CD4-positive, alpha-beta T cell treated with Interleukin-17A for 4 hours (primary cell): Measurements from ENCODE around the gene XRRA1.

ENCODE experiments used
- DNase-seq: peaks from one replicate; pipeline ENCODE4 v3.0.0-alpha.2; 2020; ENCODE audit warnings: mixed read lengths

Gene XRRA1

DNA sequence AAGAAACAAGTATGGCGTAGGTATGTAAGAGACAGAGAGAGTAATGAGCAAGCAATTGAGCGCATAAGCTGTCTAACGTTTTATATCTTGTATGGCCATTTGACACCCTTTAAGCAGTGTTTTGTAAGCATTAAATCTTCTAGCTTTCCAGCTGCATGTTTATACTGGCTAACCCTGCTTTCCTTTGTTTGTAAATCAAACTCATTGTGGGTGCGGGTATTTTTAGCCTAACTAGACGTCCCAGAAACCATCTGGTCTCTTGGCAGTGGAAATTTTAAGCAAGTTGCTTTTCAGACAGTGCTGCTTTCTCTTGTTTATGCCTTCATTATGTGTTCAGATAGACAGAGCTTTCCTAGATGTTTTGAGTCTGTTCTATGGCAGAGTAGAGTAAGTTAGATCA lies 126.7 kb downstream of the XRRA1 start:
- no peak for DNase-seq

DNA sequence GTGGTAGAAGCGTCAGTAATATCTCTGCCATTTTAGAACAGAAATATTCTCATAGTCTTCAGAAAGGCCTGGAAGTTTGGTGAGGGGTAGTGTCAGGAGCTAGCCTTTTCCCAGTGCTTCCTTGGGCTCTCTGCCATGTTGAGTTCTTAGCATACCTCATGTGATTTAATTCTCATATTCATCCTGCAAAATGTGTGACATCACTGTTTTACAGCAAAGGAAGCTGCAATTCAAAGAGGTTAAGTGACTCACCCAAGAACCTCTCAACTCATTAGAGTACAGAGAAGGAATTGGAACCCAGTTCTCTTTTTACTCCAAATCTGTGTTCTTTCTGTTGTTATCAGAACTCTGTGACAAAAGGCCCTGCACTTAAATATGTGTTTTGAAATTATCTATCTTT lies 128.1 kb downstream of the XRRA1 start:
- DNase-seq, result no peak

DNA sequence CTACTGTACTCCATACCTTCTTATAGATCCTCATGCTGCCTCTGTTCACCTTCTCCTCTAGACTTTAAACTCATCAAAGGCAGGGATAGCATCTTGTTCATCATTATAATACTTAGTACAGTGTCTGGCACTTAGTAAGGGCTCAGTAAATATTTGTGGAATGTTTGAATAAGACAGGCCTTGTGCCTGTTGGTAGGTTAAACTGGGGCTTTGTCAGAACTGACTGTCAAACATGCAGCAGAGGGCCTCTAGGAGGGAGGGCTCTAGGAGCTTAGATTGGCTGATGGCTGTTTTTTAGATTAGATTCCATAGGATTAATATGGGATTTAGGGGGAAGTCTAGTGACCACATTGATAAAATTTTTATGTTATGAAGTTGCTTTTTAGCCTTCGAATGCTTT lies 129.5 kb downstream of the XRRA1 start:
- DNase-seq, result no peak

DNA sequence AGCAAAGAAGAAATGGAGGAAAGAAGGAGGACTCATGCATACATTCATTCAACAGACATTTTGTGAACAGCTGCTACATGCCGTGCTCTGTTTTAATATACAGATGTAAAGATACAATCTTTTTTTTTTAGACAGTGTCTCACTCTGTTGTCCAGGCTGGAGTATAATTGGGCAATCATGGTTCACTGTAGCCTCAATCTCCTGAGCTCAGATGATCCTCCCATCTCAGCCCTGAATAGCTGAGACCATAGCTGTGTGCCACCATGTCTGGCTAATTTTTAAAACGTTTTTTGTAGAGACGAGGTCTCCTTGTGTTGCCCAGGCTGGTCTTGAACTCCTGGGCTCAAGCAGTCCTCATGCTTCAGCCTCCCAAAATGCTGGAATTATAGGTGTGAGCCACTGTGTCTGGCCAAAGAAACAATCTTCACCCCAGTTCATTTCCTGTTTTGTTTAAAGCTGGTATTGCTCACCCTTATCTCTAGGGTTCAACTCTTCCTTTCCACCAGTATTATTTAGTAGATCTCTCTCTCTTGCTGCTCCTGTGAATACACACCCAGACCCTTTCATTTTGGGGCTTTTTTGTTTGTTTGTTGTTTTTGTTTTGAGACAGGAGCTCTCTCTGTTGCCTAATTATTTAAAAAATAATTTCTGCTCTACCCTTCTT lies 130.5 kb downstream of the XRRA1 start:
- DNase-seq, result no peak

DNA sequence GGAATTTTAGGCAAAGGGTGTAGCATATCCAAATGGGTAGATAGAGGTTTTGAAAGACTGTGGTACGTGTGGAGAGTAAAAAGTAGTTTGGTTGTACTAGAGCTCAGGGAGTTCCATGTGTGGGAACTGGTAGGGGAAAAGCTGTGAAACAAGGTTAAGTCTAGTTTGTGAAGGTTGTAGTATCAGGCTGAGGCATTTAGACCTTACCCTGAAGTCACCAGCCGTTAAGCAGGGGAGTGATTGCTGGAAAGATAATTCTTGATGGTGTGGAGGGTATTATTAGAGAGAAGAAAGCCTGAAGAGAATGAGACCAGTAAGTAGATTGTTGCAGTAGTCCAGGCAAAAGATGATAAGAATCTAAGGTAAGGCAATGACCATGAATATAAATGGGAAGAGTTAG lies 132.2 kb downstream of the XRRA1 start:
- DNase-seq, result no peak

DNA sequence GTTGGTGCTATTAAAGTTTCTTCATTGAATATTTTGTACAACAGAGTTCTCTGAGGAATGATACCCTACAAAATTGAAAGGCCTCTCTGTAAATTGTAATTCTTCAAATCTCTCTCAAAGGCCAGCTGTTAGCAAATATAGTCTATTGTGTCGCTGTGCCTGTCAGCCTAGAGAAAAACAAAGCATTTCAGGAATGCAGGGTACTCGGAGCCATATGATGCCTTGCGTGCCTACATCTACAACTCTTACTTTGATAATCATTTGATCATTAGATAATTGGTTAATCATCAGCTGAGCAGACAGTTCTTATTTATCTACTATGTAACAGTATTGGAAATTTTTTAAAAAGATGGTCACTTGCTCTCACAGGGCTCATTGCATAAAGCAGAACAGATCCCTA lies 132.9 kb downstream of the XRRA1 start:
- no peak for DNase-seq

DNA sequence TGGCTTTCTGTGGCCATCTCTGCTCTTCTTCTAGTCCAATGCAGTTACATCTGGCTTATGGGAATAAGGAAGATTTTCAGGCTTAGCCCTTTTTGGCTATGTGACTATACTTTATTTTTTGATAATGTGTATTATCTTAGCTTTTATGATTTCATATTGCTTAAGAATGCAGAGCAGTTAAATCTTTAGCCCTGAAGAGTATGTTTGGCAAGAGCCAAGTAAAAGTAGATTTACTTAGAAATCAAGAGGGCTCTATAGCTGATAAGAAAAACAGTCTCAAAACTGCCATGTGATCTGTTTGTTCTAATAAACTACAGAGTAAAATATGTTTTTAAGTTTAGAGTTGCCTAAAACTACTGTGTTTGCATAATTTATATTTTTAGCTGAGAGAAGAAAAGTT lies 139.1 kb downstream of the XRRA1 start:
- no peak for DNase-seq

DNA sequence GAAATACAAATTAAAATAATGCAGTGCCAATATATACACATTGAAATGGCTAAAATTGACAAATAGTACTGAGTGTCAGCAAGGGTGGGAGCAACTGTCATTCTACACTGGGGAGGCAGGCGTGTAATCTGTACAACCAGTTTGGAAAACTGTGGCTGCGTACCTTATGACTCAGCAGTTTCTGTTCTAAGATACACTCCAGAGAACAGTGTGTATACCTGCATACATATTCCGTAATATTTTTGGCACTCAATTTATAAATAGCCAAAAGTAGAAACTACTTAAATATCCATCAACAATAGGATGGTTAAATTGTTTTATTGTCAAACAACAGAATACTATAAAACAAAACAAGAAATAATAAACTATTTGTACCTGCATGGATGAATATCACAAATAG lies 142.6 kb downstream of the XRRA1 start:
- no peak for DNase-seq

DNA sequence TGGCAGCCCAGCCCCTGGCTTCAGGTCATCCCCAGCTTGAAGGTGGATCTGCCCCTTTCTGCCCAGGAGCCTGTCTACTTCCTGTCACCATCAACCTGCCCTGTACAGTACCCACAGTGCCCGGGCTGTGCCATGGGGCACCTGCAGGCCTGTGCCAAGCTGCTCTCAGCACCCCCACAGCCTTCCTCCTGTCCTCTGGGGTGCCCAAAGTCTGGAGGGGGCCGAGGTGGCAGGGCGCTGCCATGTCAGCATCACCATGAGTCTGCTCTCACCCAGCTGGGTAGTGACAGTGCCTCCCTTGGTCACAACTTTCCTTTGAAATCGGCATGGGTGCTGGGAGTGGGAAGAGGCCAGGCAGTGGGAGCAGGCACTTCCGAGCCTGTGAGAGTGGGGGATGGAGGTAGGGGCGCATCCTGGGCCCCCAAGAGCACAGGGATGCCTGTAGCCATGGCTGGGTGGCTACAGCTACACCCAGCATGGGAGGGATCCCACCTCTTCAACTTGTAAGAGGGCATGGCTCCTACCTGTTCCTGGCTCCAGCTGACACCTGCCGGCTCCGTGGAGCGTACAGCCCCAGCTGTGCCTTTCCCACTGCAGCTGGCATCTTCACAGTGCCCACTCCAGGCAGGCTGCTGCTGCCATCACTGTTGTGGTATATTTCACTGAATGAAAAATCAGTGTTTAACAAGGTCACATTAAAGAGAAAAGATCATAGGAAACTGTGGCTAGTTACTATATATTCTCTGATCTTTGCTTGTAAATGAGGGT lies 157.4 kb downstream of the XRRA1 start:
- no peak for DNase-seq
